ENCODE results near the gene ZNF414.

DNA sequence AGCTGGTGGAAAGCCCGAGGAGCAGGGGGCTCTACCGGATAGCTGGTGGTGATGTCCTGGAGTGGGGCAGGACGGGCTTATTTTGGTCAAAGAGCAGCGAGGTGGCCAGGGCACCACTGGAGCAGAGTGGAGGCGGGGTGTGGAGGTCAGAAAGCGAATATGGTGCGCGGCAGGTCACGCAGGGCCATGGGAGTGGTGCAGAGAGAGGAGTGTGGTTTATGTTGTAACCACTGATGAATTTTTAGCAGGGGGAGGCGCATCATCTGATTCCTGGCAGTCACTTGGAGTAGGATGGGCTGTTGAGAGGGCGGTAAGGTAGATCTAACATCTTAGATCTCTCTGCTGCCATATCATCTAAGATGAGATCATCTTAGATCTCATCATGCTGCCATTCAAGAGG is 1.4 kb upstream of the ZNF414 start:
- TF ChIP-seq, protein P1, sequence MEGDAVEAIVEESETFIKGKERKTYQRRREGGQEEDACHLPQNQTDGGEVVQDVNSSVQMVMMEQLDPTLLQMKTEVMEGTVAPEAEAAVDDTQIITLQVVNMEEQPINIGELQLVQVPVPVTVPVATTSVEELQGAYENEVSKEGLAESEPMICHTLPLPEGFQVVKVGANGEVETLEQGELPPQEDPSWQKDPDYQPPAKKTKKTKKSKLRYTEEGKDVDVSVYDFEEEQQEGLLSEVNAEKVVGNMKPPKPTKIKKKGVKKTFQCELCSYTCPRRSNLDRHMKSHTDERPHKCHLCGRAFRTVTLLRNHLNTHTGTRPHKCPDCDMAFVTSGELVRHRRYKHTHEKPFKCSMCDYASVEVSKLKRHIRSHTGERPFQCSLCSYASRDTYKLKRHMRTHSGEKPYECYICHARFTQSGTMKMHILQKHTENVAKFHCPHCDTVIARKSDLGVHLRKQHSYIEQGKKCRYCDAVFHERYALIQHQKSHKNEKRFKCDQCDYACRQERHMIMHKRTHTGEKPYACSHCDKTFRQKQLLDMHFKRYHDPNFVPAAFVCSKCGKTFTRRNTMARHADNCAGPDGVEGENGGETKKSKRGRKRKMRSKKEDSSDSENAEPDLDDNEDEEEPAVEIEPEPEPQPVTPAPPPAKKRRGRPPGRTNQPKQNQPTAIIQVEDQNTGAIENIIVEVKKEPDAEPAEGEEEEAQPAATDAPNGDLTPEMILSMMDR (IDR thresholded peaks at IDR 0.05 in 2 of 3, conservative IDR thresholded peaks at IDR 0.05 in 1 of 3; ENCODE audit: control insufficient read depth in 2 of 3, extremely low read depth in 1 of 3, insufficient read depth in 1 of 3, low read depth in 3 of 3, low read length in 3 of 3) = no peak
- TF ChIP-seq JUND (IDR thresholded peaks at IDR 0.05; ENCODE audit: low read depth, low read length) = no peak
- TF ChIP-seq CEBPB (IDR thresholded peaks at IDR 0.05; ENCODE audit: borderline replicate concordance in 1 of 2, low read depth in 2 of 2, low read length in 2 of 2) = no peak

Measured in GM12878 (cell line).